ENCODE results near the gene TCF7. TPM values are rescaled to one million over a fixed set of nuclear protein-coding genes. Genes with fewer than 3 reads are reported as not detected.

TCF7 gene
- total RNA-seq, 4 donors from 2014 or later, result 2.6 to 6.2 (median 5.1) TPM

- no peak for TF ChIP-seq CTCF (IDR thresholded peaks at IDR 0.05)
- TF ChIP-seq POLR2A (IDR thresholded peaks at IDR 0.05), result no peak
- 92 to 93% methylated on average over 11 of the region's 11 CpGs for WGBS, 2 donors
- no peak overlapping the region for H3K4me3 ChIP-seq (ENCODE audit: low read depth, poor library complexity, severe bottlenecking)
- no peak for DNase-seq (ENCODE audit: low spot score in 2 of 2)
- intact Hi-C loops (cut with DNase I; ENCODE audit: low total_unique reads), result loop anchor here (10.0 kb wide), 1 partner anchor 65 kb away; no protein-coding TSS in a partner anchor
These were observed 15.1 kb upstream of the TCF7 start for GRCh38 chr5:134099288-134099872.

GRCh38 chr5:134099939-134100282, 14.6 kb upstream of the TCF7 start:
- intact Hi-C loops (cut with DNase I; ENCODE audit: low total_unique reads), result loop anchor here (10.0 kb wide), 1 partner anchor 65 kb away; no protein-coding TSS in a partner anchor
- no peak overlapping the region for H3K4me3 ChIP-seq (ENCODE audit: low read depth, poor library complexity, severe bottlenecking)
- TF ChIP-seq POLR2A (IDR thresholded peaks at IDR 0.05), result no peak
- no peak for TF ChIP-seq CTCF (IDR thresholded peaks at IDR 0.05)
- DNase-seq (ENCODE audit: low spot score in 2 of 2), result no peak
- WGBS, 2 donors, result 86 to 92% methylated on average over 2 of the region's 2 CpGs

- no peak for TF ChIP-seq POLR2A (IDR thresholded peaks at IDR 0.05)
- TF ChIP-seq CTCF (IDR thresholded peaks at IDR 0.05), result no peak
- no peak for DNase-seq (ENCODE audit: low spot score in 2 of 2)
- WGBS, 2 donors, result 60 to 73% methylated on average over 10 of the region's 10 CpGs
- no peak overlapping the region for H3K4me3 ChIP-seq (ENCODE audit: low read depth, poor library complexity, severe bottlenecking)
- intact Hi-C loops (cut with DNase I; ENCODE audit: low total_unique reads), result no loop called here
These were observed 14.0 kb upstream of the TCF7 start for GRCh38 chr5:134100283-134101091.

GRCh38 chr5:134101686-134102439, 12.6 kb upstream of the TCF7 start:
- 39% methylated on average over 17 to 18 of the region's 20 CpGs for WGBS, 2 donors
- no peak overlapping the region for H3K4me3 ChIP-seq (ENCODE audit: low read depth, poor library complexity, severe bottlenecking)
- intact Hi-C loops (cut with DNase I; ENCODE audit: low total_unique reads), result no loop called here
- TF ChIP-seq CTCF (IDR thresholded peaks at IDR 0.05), result peak in 1 of 3 donors; percentile 37
- TF ChIP-seq POLR2A (IDR thresholded peaks at IDR 0.05), result no peak
- DNase-seq (ENCODE audit: low spot score in 2 of 2), result no peak

- DNase-seq (ENCODE audit: low spot score in 2 of 2), result no peak
- TF ChIP-seq CTCF (IDR thresholded peaks at IDR 0.05) (no peak), POLR2A (IDR thresholded peaks at IDR 0.05) (no peak)
- no peak overlapping the region for H3K4me3 ChIP-seq (ENCODE audit: low read depth, poor library complexity, severe bottlenecking)
- intact Hi-C loops (cut with DNase I; ENCODE audit: low total_unique reads), result no loop called here
- WGBS, 2 donors, result 82 to 87% methylated on average over 8 to 9 of the region's 9 CpGs
These were observed 11.1 kb upstream of the TCF7 start for GRCh38 chr5:134103397-134103796.
